SH-SY5Y (cell line): ENCODE results near the gene PBX1.

Experiments
- GATA2 ChIP-seq: IDR thresholded peaks from 2 replicates; pipeline ENCODE4 v1.6.1; 2011; ENCODE audit warnings: mild to moderate bottlenecking, low read depth, low read length
- GATA3 ChIP-seq: IDR thresholded peaks from 2 replicates; pipeline ENCODE4 v1.6.1; 2011; ENCODE audit warnings: low read depth, mild to moderate bottlenecking, low read length, moderate library complexity

- no peak for TF ChIP-seq GATA3
- TF ChIP-seq GATA2, result no peak
These were observed 244.4 kb downstream of the PBX1 start for GRCh38 chr1:164803366-164803765.
